ENCODE results near the gene CYTH1. TPM values are rescaled to one million over a fixed set of nuclear protein-coding genes. Genes with fewer than 3 reads are reported as not detected.

CYTH1 gene
- total RNA-seq, 1 experiment from 2014 or later, result 34.3 TPM

DNA sequence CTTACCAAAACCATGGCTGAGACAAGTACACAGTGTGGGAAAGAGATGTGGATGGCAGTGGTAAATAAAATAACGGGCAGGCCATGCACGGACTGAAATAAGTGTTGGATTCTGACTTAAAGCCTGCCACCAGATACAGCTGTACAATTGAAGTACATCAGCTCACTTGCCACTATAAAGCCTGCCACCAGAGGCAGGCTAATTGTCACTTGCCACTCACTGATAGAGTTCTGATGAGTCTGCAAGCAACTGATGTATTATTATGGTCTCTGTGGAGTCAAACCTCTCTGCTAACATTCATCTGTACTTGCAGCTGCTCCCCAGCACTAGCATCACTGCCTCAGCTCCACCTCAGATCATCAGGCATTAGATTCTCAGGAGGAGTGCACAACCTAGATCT is 93.0 kb downstream of the CYTH1 start:
- peak; percentile 72 for ATAC-seq
- H3K4me3 ChIP-seq (replicated peaks in 1 of 2; ENCODE audit: low read depth in 1 of 2, low read length in 2 of 2), result no peak overlapping the region
- BruUV-seq (replicated peaks), result no TSS peak
- ChIA-PET RAD21 (ENCODE audit: low non-redundant PET in 1 of 2, low total read pairs in 2 of 2, uncharacterized antibody in 2 of 2, unreplicated experiment in 2 of 2) (interaction anchor here in 1 of 2 experiments (0.6 kb wide), 1 partner anchor 242 kb away, joined by 4 read pairs; no protein-coding TSS in a partner anchor), CTCF (interaction anchor here (0.8 to 1.2 kb wide), 3 partner anchors 14 to 48 kb away, joined by 3 read pairs; no protein-coding TSS in a partner anchor), POLR2A (no interaction called here)
- peaks cover 0 to 10% of the 10 kb centered on the region in 2 experiments; a peak in 2 of 4 replicates for H3K36me3 ChIP-seq (ENCODE audit: control insufficient read depth in 1 of 2, insufficient read depth in 2 of 2, low read length in 2 of 2)
- H3K9ac ChIP-seq (ENCODE audit: low read length), result no peak overlapping the region
- no peak for DNase-seq (ENCODE audit: low read depth, low spot score)
- no peaks in the 10 kb centered on the region for H3K4me1 ChIP-seq (ENCODE audit: control insufficient read depth in 1 of 2, insufficient read depth in 2 of 2, low read length in 2 of 2)
- no peak overlapping the region for H2AFZ ChIP-seq (ENCODE audit: low read depth, low read length, poor library complexity, severe bottlenecking)
- no peak overlapping the region for H3K4me2 ChIP-seq (ENCODE audit: low read length)
- H3K79me2 ChIP-seq (ENCODE audit: insufficient read depth, low read length), result no peaks in the 10 kb centered on the region
- TF ChIP-seq TCF7L2 (IDR thresholded peaks at IDR 0.05; ENCODE audit: borderline replicate concordance, extremely low read depth, insufficient read depth, insufficient read length), result no peak
- TF ChIP-seq, protein P1, sequence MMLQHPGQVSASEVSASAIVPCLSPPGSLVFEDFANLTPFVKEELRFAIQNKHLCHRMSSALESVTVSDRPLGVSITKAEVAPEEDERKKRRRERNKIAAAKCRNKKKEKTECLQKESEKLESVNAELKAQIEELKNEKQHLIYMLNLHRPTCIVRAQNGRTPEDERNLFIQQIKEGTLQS (IDR thresholded peaks at IDR 0.05), result no peak
- TF ChIP-seq, protein P2, sequence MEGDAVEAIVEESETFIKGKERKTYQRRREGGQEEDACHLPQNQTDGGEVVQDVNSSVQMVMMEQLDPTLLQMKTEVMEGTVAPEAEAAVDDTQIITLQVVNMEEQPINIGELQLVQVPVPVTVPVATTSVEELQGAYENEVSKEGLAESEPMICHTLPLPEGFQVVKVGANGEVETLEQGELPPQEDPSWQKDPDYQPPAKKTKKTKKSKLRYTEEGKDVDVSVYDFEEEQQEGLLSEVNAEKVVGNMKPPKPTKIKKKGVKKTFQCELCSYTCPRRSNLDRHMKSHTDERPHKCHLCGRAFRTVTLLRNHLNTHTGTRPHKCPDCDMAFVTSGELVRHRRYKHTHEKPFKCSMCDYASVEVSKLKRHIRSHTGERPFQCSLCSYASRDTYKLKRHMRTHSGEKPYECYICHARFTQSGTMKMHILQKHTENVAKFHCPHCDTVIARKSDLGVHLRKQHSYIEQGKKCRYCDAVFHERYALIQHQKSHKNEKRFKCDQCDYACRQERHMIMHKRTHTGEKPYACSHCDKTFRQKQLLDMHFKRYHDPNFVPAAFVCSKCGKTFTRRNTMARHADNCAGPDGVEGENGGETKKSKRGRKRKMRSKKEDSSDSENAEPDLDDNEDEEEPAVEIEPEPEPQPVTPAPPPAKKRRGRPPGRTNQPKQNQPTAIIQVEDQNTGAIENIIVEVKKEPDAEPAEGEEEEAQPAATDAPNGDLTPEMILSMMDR (IDR thresholded peaks at IDR 0.05 in 2 of 3, conservative IDR thresholded peaks at IDR 0.05 in 1 of 3; ENCODE audit: borderline replicate concordance in 1 of 3, insufficient read depth in 1 of 3, low read depth in 2 of 3, low read length in 2 of 3), result peak in 2 of 3 experiments; percentile 49 to 52; a peak in 4 of 6 replicates
- intact Hi-C loops (cut with micrococcal nuclease), result no loop called here
- H3K9me3 ChIP-seq (ENCODE audit: control insufficient read depth in 1 of 2, insufficient read depth in 1 of 2, low read depth in 1 of 2, low read length in 2 of 2), result no peaks in the 10 kb centered on the region
- no peaks in the 10 kb centered on the region for H3K9me2 ChIP-seq (ENCODE audit: insufficient read depth)
- H4K20me1 ChIP-seq (ENCODE audit: insufficient read depth), result no peaks in the 10 kb centered on the region
- no peak overlapping the region for H3K27ac ChIP-seq (ENCODE audit: low read depth, low read length)
- no peaks in the 10 kb centered on the region for H3K27me3 ChIP-seq (ENCODE audit: insufficient read depth, low read length)

DNA sequence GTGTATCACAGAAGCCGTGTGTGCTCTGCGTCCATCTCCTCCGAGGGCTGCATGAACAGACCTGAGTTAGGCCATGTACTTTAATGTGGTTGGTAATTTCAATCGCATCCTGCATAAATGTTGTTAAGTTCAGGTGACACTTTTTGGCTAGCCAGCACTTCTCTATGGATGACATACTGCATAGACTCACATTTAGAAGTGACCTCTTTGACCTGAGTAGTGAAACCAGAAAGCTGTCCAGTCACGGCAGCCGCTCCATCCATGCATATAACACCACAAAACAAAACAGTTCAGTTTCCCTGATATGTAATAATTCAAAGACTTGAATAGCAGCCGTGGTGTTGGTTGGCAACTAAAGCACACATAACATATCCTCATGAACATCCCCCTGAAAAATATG is 94.1 kb downstream of the CYTH1 start:
- Histone ChIP-seq H3K9me2 (ENCODE audit: insufficient read depth) (no peaks in the 10 kb centered on the region), H3K4me1 (ENCODE audit: control insufficient read depth in 1 of 2, insufficient read depth in 2 of 2, low read length in 2 of 2) (no peaks in the 10 kb centered on the region), H3K4me2 (ENCODE audit: low read length) (no peak overlapping the region), H3K9ac (ENCODE audit: low read length) (no peak overlapping the region), H3K27me3 (ENCODE audit: insufficient read depth, low read length) (no peaks in the 10 kb centered on the region), H3K27ac (ENCODE audit: low read depth, low read length) (no peak overlapping the region), H3K79me2 (ENCODE audit: insufficient read depth, low read length) (no peaks in the 10 kb centered on the region), H3K9me3 (ENCODE audit: control insufficient read depth in 1 of 2, insufficient read depth in 1 of 2, low read depth in 1 of 2, low read length in 2 of 2) (no peaks in the 10 kb centered on the region), H3K36me3 (ENCODE audit: control insufficient read depth in 1 of 2, insufficient read depth in 2 of 2, low read length in 2 of 2) (peaks cover 0 to 10% of the 10 kb centered on the region in 2 experiments; a peak in 2 of 4 replicates), H2AFZ (ENCODE audit: low read depth, low read length, poor library complexity, severe bottlenecking) (no peak overlapping the region), H4K20me1 (ENCODE audit: insufficient read depth) (no peaks in the 10 kb centered on the region), H3K4me3 (replicated peaks in 1 of 2; ENCODE audit: low read depth in 1 of 2, low read length in 2 of 2) (no peak overlapping the region)
- ChIA-PET RAD21 (ENCODE audit: low non-redundant PET in 1 of 2, low total read pairs in 2 of 2, uncharacterized antibody in 2 of 2, unreplicated experiment in 2 of 2) (no interaction called here), CTCF (no interaction called here), POLR2A (no interaction called here)
- DNase-seq (ENCODE audit: low read depth, low spot score) (no peak), ATAC-seq (no peak)
- intact Hi-C loops (cut with micrococcal nuclease), result no loop called here
- BruUV-seq (replicated peaks), result no TSS peak
- TF ChIP-seq SIN3A (IDR thresholded peaks at IDR 0.05; ENCODE audit: low read depth) (no peak), ZNF274 (IDR thresholded peaks at IDR 0.05; ENCODE audit: low read depth, low read length) (no peak), CEBPB (IDR thresholded peaks at IDR 0.05; ENCODE audit: low read depth) (no peak), EZH2phosphoT487 (IDR thresholded peaks at IDR 0.05; ENCODE audit: borderline replicate concordance) (no peak), JUND (IDR thresholded peaks at IDR 0.05) (no peak), SRF (IDR thresholded peaks at IDR 0.05; ENCODE audit: low read depth) (no peak), FOSL1 (IDR thresholded peaks at IDR 0.05; ENCODE audit: low read depth) (no peak), TCF7L2 (IDR thresholded peaks at IDR 0.05; ENCODE audit: borderline replicate concordance, extremely low read depth, insufficient read depth, insufficient read length) (no peak), ZFX (IDR thresholded peaks at IDR 0.05) (no peak)
- TF ChIP-seq, protein P2 (IDR thresholded peaks at IDR 0.05 in 2 of 3, conservative IDR thresholded peaks at IDR 0.05 in 1 of 3; ENCODE audit: borderline replicate concordance in 1 of 3, insufficient read depth in 1 of 3, low read depth in 2 of 3, low read length in 2 of 3), result no peak
- TF ChIP-seq, protein P3, sequence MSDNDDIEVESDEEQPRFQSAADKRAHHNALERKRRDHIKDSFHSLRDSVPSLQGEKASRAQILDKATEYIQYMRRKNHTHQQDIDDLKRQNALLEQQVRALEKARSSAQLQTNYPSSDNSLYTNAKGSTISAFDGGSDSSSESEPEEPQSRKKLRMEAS (IDR thresholded peaks at IDR 0.05), result no peak

All from HCT116 (cell line).